Testis (tissue), 2 donors: ENCODE measurements around the gene TAC4.

ENCODE experiments used
- CTCF ChIP-seq, 3 experiments: fragments of 450-650 bp in 2 of 3; fragments of 200-600 bp in 1 of 3; sonication (generic) in 1 of 3; IDR thresholded peaks; one replicate each; pipeline ENCODE4 v1.5.1; 2016 to 2019; ENCODE audit warnings: antibody characterized with exemption in 3 of 3, mild to moderate bottlenecking in 2 of 3, moderate library complexity in 1 of 3
- POLR2A ChIP-seq: fragments of 450-650 bp; IDR thresholded peaks from one replicate; pipeline ENCODE4 v1.6.1; 2017; ENCODE audit warnings: antibody characterized with exemption, mild to moderate bottlenecking, moderate library complexity

DNA sequence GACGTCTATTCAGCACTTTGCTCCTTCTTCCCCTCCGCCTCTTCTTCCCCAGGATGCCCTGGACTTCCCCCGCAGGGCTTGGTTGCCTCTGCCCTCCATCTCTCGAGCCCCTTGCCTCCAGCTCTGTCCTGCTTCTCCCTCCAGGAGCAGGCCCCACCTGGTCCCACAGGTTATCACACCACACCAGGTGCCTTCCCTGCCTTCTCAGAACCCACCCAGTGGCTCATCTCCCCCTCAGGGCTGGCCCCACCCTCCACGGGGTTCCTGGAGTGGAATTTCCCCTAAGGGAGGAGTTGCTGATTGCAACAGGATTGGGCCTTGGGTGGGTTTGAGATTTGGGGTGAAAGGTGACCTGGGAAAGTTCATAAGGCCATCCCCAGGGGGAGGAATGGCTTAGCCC lies 49.0 kb upstream of the TAC4 start:
- TF ChIP-seq POLR2A (no peak), CTCF (IDR thresholded peaks at IDR 0.05) (no peak)
